Hematopoietic multipotent progenitor cell (in vitro differentiated cells): ENCODE results near the gene RBMS1. TPM values are rescaled to one million over a fixed set of nuclear protein-coding genes. Genes with fewer than 3 reads are reported as not detected.
"Not testable (repeated sequence)": the region's sequence is repeated elsewhere in the genome, so short reads cannot be mapped to it uniquely, and the experiment has no call there.

Experiments used
- DNase-seq, 3 donors: peaks; one replicate each; pipeline ENCODE4 v3.0.0-alpha.2; 2011 to 2015; ENCODE audit warnings: low read depth in 2 of 3, low spot score in 2 of 3
- total RNA-seq: library from RNA; depleted of rRNA; stranded (reverse); fragments of >200 nt; gene quantifications from one replicate; pipeline ENCODE4 v1.2.3, GENCODE V29; 2012

The RBMS1 gene
- total RNA-seq, 1 donor, result 29.6 TPM

DNA sequence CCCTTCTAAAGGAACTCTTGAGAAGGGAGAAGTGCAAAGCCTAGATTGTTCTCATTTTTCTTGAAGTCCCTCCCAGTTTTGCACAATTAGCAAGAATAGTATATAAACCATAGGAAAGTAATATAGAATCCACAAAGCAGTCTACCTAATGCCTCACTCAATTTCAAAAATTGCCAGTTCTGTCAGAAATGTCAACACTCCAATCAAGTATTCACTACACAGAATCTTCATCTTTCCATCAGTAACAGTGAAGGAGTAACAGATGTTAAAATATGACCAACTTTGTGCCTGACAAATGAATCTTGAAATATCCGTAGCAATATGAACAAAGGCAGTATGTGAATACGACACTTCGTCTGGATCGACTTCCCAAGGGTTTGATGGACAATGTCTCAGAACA lies 56.3 kb downstream of the RBMS1 start:
- DNase-seq, result no peak

DNA sequence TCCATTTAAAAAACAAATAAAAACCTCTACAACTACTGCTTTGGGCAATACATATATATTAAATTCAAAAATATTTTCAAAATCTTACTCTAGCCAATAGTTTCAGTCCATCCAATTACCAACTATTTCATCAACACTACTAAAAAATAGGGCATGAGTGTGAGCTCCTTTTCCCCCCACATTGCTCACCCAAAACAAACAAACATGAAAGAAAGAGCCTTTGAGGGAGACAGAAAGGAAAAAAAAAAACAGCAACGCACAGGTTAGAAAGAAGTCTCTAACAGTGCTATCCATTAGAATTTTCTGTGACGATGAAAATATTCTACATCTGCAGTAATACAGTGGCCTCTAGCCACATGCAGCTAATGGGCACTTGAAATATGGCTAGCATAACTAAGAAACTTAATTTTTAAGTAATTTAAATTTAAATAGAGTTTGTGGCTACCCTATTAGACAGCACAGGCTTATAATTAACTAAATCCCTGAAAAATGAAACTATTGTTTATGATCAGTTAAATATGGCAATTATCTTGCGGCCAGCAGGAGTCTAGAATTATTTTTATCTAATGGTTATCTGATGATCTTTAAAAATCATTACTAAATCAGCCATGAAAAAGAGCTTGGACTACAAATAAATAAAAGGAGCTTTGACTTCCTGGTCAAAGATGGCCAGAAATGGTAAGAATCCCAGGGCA lies 59.2 kb downstream of the RBMS1 start:
- DNase-seq, result no peak

DNA sequence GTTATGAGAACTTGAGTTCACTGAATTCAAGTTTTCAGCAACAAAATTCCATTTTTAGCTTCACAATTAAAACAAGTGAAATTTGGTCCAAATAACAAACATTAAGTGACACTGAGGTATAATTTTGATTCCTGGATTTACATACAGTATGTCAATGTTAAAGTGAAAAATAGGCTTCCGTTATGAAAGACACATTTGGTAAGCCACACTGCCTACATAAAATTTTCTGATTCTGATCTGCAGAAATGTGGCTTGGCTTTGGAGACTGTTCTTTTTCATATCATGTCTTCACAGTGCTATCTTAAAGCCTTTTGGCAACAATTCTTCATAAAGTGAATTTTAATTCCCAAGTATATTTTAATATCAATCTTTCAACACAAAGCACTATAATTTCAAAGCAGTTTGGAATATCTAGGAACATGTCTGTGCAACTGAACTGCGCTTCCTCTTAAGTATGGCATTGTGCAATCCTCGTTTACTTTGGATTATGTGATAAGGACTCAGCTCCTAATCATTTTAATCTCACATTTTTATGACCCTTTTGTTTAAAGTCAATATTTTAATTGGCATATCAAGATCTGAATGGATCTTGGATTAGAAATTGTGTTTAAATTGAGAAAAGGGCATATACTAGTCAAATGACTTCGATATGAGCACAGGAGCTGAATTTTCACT lies 60.0 kb downstream of the RBMS1 start:
- no peak for DNase-seq

- DNase-seq, result no peak
Observed at GRCh38 chr2:160432633-160433032, 61.0 kb downstream of the RBMS1 start.

GRCh38 chr2:160431441-160431840 lies 62.2 kb downstream of the RBMS1 start:
- DNase-seq, result no peak

- DNase-seq, result no peak
Observed at GRCh38 chr2:160430001-160430344, 63.6 kb downstream of the RBMS1 start.

DNA sequence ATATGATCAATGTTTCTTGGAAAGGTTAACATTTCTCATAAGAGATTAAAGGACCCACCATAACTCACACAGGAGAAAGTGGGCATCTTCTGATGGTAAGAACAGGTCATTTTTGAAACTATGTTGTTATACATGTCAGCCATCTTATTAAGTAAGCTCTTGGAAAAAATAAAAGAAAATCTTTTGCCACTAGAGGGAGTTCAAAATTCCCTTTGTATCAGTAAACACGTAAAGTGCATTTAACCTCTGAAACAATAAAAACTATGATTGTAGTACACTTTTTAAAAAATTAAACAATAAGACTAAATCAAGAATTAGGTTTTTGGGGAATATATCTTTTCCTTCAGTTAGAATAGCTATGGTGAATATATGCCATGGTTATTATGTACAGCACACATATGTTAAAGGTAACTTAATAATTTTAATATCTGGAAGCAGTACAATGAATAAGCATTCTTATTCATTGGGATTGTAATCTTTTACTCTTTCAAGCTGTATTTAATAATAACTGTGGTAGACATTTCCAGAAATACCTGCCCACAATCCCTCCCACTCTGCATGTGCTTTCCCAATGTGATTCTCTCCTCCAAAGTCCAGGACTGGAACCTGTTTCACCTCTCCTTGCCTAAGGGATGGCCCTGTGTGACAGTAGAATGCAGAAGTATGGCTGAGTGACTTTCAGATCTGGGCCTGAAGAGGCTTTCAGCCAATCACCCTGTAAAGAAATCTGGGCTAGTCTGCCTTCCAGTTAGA lies 64.2 kb downstream of the RBMS1 start:
- DNase-seq, result peak in 2 of 3 donors; percentile 63 to 82

GRCh38 chr2:160428405-160428763 lies 65.2 kb downstream of the RBMS1 start:
- DNase-seq, result no peak

- DNase-seq, result peak in 2 of 3 donors; percentile 48 to 68
Observed at GRCh38 chr2:160427629-160428404, 65.8 kb downstream of the RBMS1 start.

DNA sequence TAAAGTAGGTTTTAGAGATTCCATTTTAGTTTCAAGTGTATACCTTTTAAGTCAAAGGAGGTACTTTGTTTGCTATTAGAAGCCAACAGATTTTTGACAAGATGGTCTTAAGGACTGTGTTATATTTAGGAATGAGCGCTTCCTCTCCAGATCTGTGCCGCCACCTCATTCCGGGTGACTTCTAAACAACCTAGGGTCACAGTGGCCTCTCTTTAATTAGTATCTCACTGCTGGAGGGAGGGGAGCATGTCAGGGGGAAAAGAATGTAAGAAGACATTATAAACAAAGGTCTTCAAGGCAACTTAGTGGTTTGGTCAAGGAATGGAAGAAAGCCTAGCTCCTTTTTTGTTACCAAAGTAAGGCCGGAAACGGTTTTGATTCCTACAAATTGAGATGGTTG lies 67.0 kb downstream of the RBMS1 start:
- no peak for DNase-seq

DNA sequence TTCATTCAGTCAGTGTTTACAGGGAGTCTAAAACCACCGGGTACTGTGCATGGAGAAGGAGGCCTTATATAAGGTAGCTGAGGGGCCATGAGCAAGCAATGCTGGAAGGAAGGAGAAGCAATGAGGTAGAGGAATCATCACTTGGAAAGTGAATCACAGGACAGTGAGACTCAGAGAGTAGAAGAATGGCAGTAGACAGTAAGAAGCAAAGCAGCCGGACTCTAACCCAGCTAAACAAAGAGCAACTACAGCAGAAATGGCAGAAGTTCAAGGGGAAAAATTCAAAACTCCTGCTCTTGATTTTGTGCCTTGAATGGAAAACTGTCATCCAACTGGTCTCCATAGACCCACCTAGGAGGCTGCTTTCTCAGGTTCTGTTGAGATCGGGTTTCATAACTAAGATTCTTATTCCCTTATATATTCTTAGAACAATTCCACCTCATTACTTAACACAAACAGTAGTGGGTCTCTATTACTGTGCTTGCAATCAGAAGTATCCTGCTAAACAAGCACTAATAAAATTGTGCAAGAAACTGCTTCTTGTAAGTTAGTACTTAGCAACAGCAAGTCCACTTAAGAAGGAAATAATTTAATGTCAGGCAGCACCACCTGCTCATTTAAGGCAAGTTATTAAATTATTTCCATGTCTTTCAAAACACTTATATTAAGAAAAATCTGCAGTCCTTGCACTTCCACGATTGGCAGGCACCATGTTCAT lies 68.0 kb downstream of the RBMS1 start:
- no peak for DNase-seq

GRCh38 chr2:160423126-160423525 lies 70.5 kb downstream of the RBMS1 start:
- no peak for DNase-seq

- not testable (repeated sequence) for DNase-seq
Observed at GRCh38 chr2:160421646-160422501, 71.7 kb downstream of the RBMS1 start.

GRCh38 chr2:160420711-160421110 lies 72.9 kb downstream of the RBMS1 start:
- no peak for DNase-seq

- no peak for DNase-seq
Observed at GRCh38 chr2:160419776-160420505, 73.7 kb downstream of the RBMS1 start.

DNA sequence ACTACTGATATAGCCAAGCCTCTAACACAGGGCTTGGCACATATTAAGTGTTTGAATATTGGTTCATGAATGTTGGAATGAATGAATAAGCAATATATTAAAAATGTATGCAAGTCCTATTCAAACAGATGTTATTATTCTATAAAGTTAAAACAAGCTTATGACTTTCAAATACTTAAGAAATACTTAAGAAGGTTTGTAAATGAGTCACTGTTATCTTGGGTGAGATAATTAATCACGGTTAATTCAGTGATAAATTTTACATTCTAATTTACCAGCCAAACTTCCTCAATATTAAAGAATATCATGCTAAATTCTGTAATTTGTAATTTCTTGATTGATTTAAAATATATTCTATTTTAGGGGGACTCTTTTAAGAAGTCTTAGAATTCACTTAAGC lies 74.8 kb downstream of the RBMS1 start:
- DNase-seq, result no peak

GRCh38 chr2:160418398-160418765 lies 75.2 kb downstream of the RBMS1 start:
- no peak for DNase-seq

- DNase-seq, result peak in 2 of 3 donors; percentile 31 to 64
Observed at GRCh38 chr2:160417745-160418397, 75.7 kb downstream of the RBMS1 start.
